Measurements from ENCODE around the gene APOL5.

- TF ChIP-seq CTCF (IDR thresholded peaks at IDR 0.05) (no peak), POLR2A (IDR thresholded peaks at IDR 0.05) (no peak)
Observed at GRCh38 chr22:35712672-35713071, 5.0 kb upstream of the APOL5 start.
